Pancreas (tissue), 10 donors: ENCODE results near the gene SGTB. TPM values are rescaled to one million over a fixed set of nuclear protein-coding genes. Genes with fewer than 3 reads are reported as not detected.

Experiments used
- ATAC-seq, 4 donors: fragments of 200-7000 bp; cut with Tn5 transposase; one replicate each; pipeline versions ENCODE4 v1.8.0 to v1.9.1; 2020; ENCODE audit warnings: mild to moderate bottlenecking in 4 of 4, moderate library complexity in 4 of 4
- DNase-seq, 6 donors: peaks; one replicate each; pipeline ENCODE4 v3.0.0-alpha.2; 2020
- FAIRE-seq: peaks from 2 replicates; lab custom pipeline; 2012; peaks lifted over from hg19 to GRCh38; lab: Jason Lieb, UNC
- H3K27ac ChIP-seq, 4 donors: fragments of 200-600 bp; sonication (generic); 1 replicate in 3 of 4; 2 replicates in 1 of 4; pipeline versions ENCODE4 v1.5.0 to v1.8.0; 2020
- H3K27me3 ChIP-seq, 4 donors: fragments of 200-600 bp; one replicate each; pipeline ENCODE4 v1.8.0; 2021
- H3K36me3 ChIP-seq, 3 donors: fragments of 200-600 bp; sonication (generic) in 1 of 3; one replicate each; pipeline versions ENCODE4 v1.5.0 to v1.8.0; 2020 to 2021
- H3K4me1 ChIP-seq, 3 donors: fragments of 200-600 bp; one replicate each; pipeline ENCODE4 v1.8.0; 2021
- H3K4me3 ChIP-seq, 4 donors: fragments of 200-600 bp; sonication (generic) in 2 of 4; one replicate each; pipeline versions ENCODE4 v1.5.0 to v1.8.0; 2020 to 2021
- H3K9me3 ChIP-seq, 4 donors: fragments of 200-600 bp; one replicate each; pipeline ENCODE4 v1.8.0; 2021
- CTCF ChIP-seq, 4 donors: fragments of 200-600 bp; sonication (generic) in 3 of 4; IDR thresholded peaks; one replicate each; pipeline versions ENCODE4 v1.5.0 to v1.8.0; 2021; ENCODE audit warnings: antibody characterized with exemption in 4 of 4
- WGBS, 2 donors: extraction: QIAGEN DNeasy Blood & Tissue Kit; methylation state at CpG; one replicate each; pipeline ENCODE4 v1.1.7; 2013; 5-methylcytosine and 5-hydroxymethylcytosine counted together
- intact Hi-C, 3 donors: fragments of 100-400 bp; cut with DNase I; formaldehyde crosslinking; loops; one replicate each; pipeline versions ENCODE4 v1.11.1 to v1.14.2; 2022
- polyA plus RNA-seq, 2 donors: library from polyadenylated mRNA; stranded (reverse); fragments of 200-250 nt; gene quantifications; one replicate each; pipeline ENCODE4 v1.2.3, GENCODE V29; 2013
- total RNA-seq, 6 donors: library from RNA; stranded (reverse); fragmentation: NEBNext Ultra II Directional in 4 of 6; extraction: Animal tissue kit (Norgen Biotek cat#: 25700) in 4 of 6; gene quantifications; one replicate each; pipeline versions ENCODE4 v1.2.1 to v1.2.4, GENCODE V29; 2021 to 2023
- donor health status: healthy with polysubstance abuse.
- donor health status: DM: no; HTN: no; CAD: no; lungs with moderate emphysema.
- donor health status: DM: no; HTN: no; CAD: no.
- donor health status: control.
- donor health status: control.
- donor health status: Bipolar disorder and iron deficiency.
- donor health status: DM: yes; HTN: yes; CAD: no.
- donor health status: DM: no; HTN: no; CAD: no.
- donor health status: DM: no; HTN: no; CAD: no.
- donor health status: DM: yes; HTN: yes; CAD: no.

Gene SGTB
- total and polyA plus RNA-seq, 8 donors = 0.84 to 3.8 (median 2.0) TPM

- no peaks in the 10 kb centered on the region for H3K4me1 ChIP-seq
- no peak for FAIRE-seq
- no peaks in the 10 kb centered on the region for H3K9me3 ChIP-seq
- peaks cover 0 to 14% (median 6%) of the 10 kb centered on the region in 3 donors for H3K36me3 ChIP-seq
- no peak for TF ChIP-seq CTCF (IDR thresholded peaks at IDR 0.05)
- no peak for ATAC-seq
- no peaks in the 10 kb centered on the region for H3K27me3 ChIP-seq
- no peak overlapping the region for H3K27ac ChIP-seq
- H3K4me3 ChIP-seq = no peak overlapping the region
- intact Hi-C loops = no loop called here
- DNase-seq = no peak
- 92 to 95% methylated on average over 4 of the region's 4 CpGs for WGBS, 2 donors
These were observed 81.7 kb downstream of the SGTB start for GRCh38 chr5:65640240-65640639.

GRCh38 chr5:65630981-65631380, 90.9 kb downstream of the SGTB start:
- intact Hi-C loops = no loop called here
- no peak for ATAC-seq
- H3K4me1 ChIP-seq = peaks cover 0 to 5% (median 2%) of the 10 kb centered on the region in 3 donors
- no peaks in the 10 kb centered on the region for H3K27me3 ChIP-seq
- DNase-seq = no peak
- no peak for FAIRE-seq
- peaks cover 0 to 5% (median 0%) of the 10 kb centered on the region in 3 donors for H3K36me3 ChIP-seq
- no peak overlapping the region for H3K4me3 ChIP-seq
- H3K27ac ChIP-seq = no peak overlapping the region
- H3K9me3 ChIP-seq = no peaks in the 10 kb centered on the region
- no peak for TF ChIP-seq CTCF (IDR thresholded peaks at IDR 0.05)

- FAIRE-seq = no peak
- no peak for TF ChIP-seq CTCF (IDR thresholded peaks at IDR 0.05)
- no peak for ATAC-seq
- intact Hi-C loops = no loop called here
- no peaks in the 10 kb centered on the region for H3K27me3 ChIP-seq
- peak overlapping the region; percentile 66 to 92 (median 79) for H3K4me3 ChIP-seq
- 39 to 51% methylated on average over 6 of the region's 6 CpGs for WGBS, 2 donors
- H3K36me3 ChIP-seq = peaks cover 0 to 5% (median 0%) of the 10 kb centered on the region in 3 donors
- no peaks in the 10 kb centered on the region for H3K9me3 ChIP-seq
- H3K4me1 ChIP-seq = peaks cover 9 to 22% (median 19%) of the 10 kb centered on the region in 3 donors
- no peak for DNase-seq
- no peak overlapping the region for H3K27ac ChIP-seq
These were observed 96.2 kb downstream of the SGTB start for GRCh38 chr5:65625743-65626142.

- H3K27ac ChIP-seq = peak within 1 kb of the TSS; percentile 28 to 83 (median 74)
- WGBS, 2 donors = 0 to 1% methylated on average over 36 of the region's 36 CpGs
- peak; percentile 26 for FAIRE-seq
- H3K4me1 ChIP-seq = peaks cover 9 to 22% (median 19%) of the 10 kb centered on the region in 3 donors
- H3K36me3 ChIP-seq = peaks cover 0 to 5% (median 0%) of the 10 kb centered on the region in 3 donors
- DNase-seq = peak; percentile 62 to 88 (median 80)
- H3K27me3 ChIP-seq = no peaks in the 10 kb centered on the region
- intact Hi-C loops = no loop called here
- ATAC-seq = peak; percentile 87 to 94 (median 91)
- H3K9me3 ChIP-seq = no peaks in the 10 kb centered on the region
- TF ChIP-seq CTCF (IDR thresholded peaks at IDR 0.05) = no peak
- peak within 1 kb of the TSS; percentile 66 to 92 (median 79) for H3K4me3 ChIP-seq
These were observed 97.0 kb downstream of the SGTB start, which contains the start of the genes SHLD3 and TRAPPC13 for GRCh38 chr5:65624571-65625555. SHLD3 (plus strand) TSS chr5:65625027; CDS start chr5:65629588, 4,561 bp downstream. TRAPPC13 (plus strand) TSS chr5:65625027; CDS start chr5:65625061, 34 bp downstream.
